ENCODE data around the gene MLX. TPM values are rescaled to one million over a fixed set of nuclear protein-coding genes. Genes with fewer than 3 reads are reported as not detected.
"Not testable (repeated sequence)": the region's sequence is repeated elsewhere in the genome, so short reads cannot be mapped to it uniquely, and the experiment has no call there.

The MLX gene
- total and polyA plus RNA-seq, 10 donors: 33.0 to 64.4 (median 48.4) TPM

GRCh38 chr17:42555122-42555622 lies 11.7 kb upstream of the MLX start:
- H3K4me1 ChIP-seq: peaks cover 7 to 47% (median 31%) of the 10 kb centered on the region in 6 donors
- DNase-seq: no peak
- H3K36me3 ChIP-seq: peaks cover 0 to 12% (median 0%) of the 10 kb centered on the region in 6 donors
- no peaks in the 10 kb centered on the region for H3K27me3 ChIP-seq (replicated peaks in 1 of 7)
- peak overlapping the region; percentile 87 to 98 (median 91) for H3K27ac ChIP-seq
- H3K4me3 ChIP-seq: peak overlapping the region; percentile 60 to 94 (median 72)
- intact Hi-C loops (cut with DNase I; ENCODE audit: low total_unique reads): no loop called here
- WGBS, 5 donors: 22 to 27% (median 24%) methylated on average over 4 of the region's 4 CpGs
- no peaks in the 10 kb centered on the region for H3K9me3 ChIP-seq
- TF ChIP-seq CTCF (IDR thresholded peaks at IDR 0.05 in 8 of 11, conservative IDR thresholded peaks at IDR 0.05 in 3 of 11) (no peak), POLR2A (IDR thresholded peaks at IDR 0.05) (no peak), POLR2AphosphoS5 (IDR thresholded peaks at IDR 0.05) (no peak)

- peak overlapping the region in 1 of 8 donors; percentile 98 for H3K27ac ChIP-seq
- H3K9me3 ChIP-seq; DNase-seq; H3K27me3 ChIP-seq (replicated peaks in 1 of 7); intact Hi-C loops (cut with DNase I; ENCODE audit: low total_unique reads): not testable (repeated sequence)
- H3K36me3 ChIP-seq: peaks cover 0 to 12% (median 0%) of the 10 kb centered on the region in 6 donors
- peaks cover 7 to 53% (median 31%) of the 10 kb centered on the region in 6 donors for H3K4me1 ChIP-seq
- peak overlapping the region in 1 of 8 donors; percentile 94 for H3K4me3 ChIP-seq
- WGBS, 5 donors: 56 to 94% (median 71%) methylated on average over 4 to 5 of the region's 5 CpGs
These were observed 10.8 kb upstream of the MLX start for GRCh38 chr17:42555961-42556617.

- TF ChIP-seq POLR2A (IDR thresholded peaks at IDR 0.05) (no peak), CTCF (IDR thresholded peaks at IDR 0.05 in 8 of 11, conservative IDR thresholded peaks at IDR 0.05 in 3 of 11) (no peak)
- no peak for DNase-seq
- H3K27me3 ChIP-seq (replicated peaks in 1 of 7): no peaks in the 10 kb centered on the region
- no peak overlapping the region for H3K27ac ChIP-seq
- H3K4me3 ChIP-seq: no peak overlapping the region
- WGBS, 5 donors: 84 to 92% (median 88%) methylated on average over 6 of the region's 6 CpGs
- no peaks in the 10 kb centered on the region for H3K9me3 ChIP-seq
- intact Hi-C loops (cut with DNase I; ENCODE audit: low total_unique reads): no loop called here
- H3K36me3 ChIP-seq: peaks cover 0 to 9% (median 0%) of the 10 kb centered on the region in 6 donors
- H3K4me1 ChIP-seq: peaks cover 28 to 63% (median 37%) of the 10 kb centered on the region in 6 donors
These were observed 7.8 kb upstream of the MLX start for GRCh38 chr17:42559075-42559474.

- Histone ChIP-seq H3K4me1 (peaks cover 26 to 65% (median 37%) of the 10 kb centered on the region in 6 donors), H3K9me3 (no peaks in the 10 kb centered on the region), H3K4me3 (no peak overlapping the region), H3K27ac (no peak overlapping the region), H3K36me3 (peaks cover 0 to 21% (median 11%) of the 10 kb centered on the region in 6 donors), H3K27me3 (replicated peaks in 1 of 7) (no peaks in the 10 kb centered on the region)
- WGBS, 5 donors: 87 to 95% (median 94%) methylated on average over 3 of the region's 3 CpGs
- DNase-seq: no peak
- TF ChIP-seq CTCF (IDR thresholded peaks at IDR 0.05 in 8 of 11, conservative IDR thresholded peaks at IDR 0.05 in 3 of 11): no peak
- TF ChIP-seq POLR2AphosphoS5 (IDR thresholded peaks at IDR 0.05): no peak
- no peak for TF ChIP-seq POLR2A (IDR thresholded peaks at IDR 0.05)
- intact Hi-C loops (cut with DNase I; ENCODE audit: low total_unique reads): no loop called here
These were observed 6.7 kb upstream of the MLX start for GRCh38 chr17:42560246-42560645.
